CD4-positive, alpha-beta T cell treated with Interleukin-17A for 4 hours (primary cell): ENCODE measurements around the gene SDE2.
"Not testable (repeated sequence)": the region's sequence is repeated elsewhere in the genome, so short reads cannot be mapped to it uniquely, and the experiment has no call there.

Source experiments
- DNase-seq: peaks from one replicate; pipeline ENCODE4 v3.0.0-alpha.2; 2020; ENCODE audit warnings: mixed read lengths

The SDE2 gene

GRCh38 chr1:225941187-225941941 is 57.8 kb downstream of the SDE2 start, which contains the start of gene LEFTY2:
Gene LEFTY2 (minus strand): TSS chr1:225941220. CDS start chr1:225941140, 80 bp downstream.
- DNase-seq, result no peak

- no peak for DNase-seq
Observed at GRCh38 chr1:225940385-225941151, 58.6 kb downstream of the SDE2 start.

- not testable (repeated sequence) for DNase-seq
Observed at GRCh38 chr1:225939939-225940310, 59.2 kb downstream of the SDE2 start.

GRCh38 chr1:225939097-225939938 is 59.8 kb downstream of the SDE2 start:
- not testable (repeated sequence) for DNase-seq

- DNase-seq, result no peak
Observed at GRCh38 chr1:225937048-225937968, 61.8 kb downstream of the SDE2 start.

GRCh38 chr1:225936523-225936922 is 62.6 kb downstream of the SDE2 start:
- DNase-seq, result no peak

GRCh38 chr1:225936086-225936485 is 63.1 kb downstream of the SDE2 start:
- DNase-seq, result not testable (repeated sequence)

- no peak for DNase-seq
Observed at GRCh38 chr1:225934711-225935110, 64.4 kb downstream of the SDE2 start.

GRCh38 chr1:225933072-225933471 is 66.1 kb downstream of the SDE2 start:
- no peak for DNase-seq
